Subcutaneous adipose tissue (tissue), 4 donors: ENCODE data around the gene MVB12A. TPM values are rescaled to one million over a fixed set of nuclear protein-coding genes. Genes with fewer than 3 reads are reported as not detected.

Experiments
- CTCF ChIP-seq: fragments of 450-650 bp; IDR thresholded peaks from one replicate; pipeline ENCODE4 v1.5.1; 2016; ENCODE audit warnings: low read depth, mild to moderate bottlenecking, control low read depth, antibody characterized with exemption, moderate library complexity
- total RNA-seq, 4 donors: library from RNA; depleted of rRNA; stranded (reverse); fragments of >200 nt; gene quantifications; one replicate each; pipeline ENCODE4 v1.1.0, GENCODE V29; 2016

Gene MVB12A
- total RNA-seq, 4 donors from 2014 or later = 45.6 to 61.7 (median 54.3) TPM

- TF ChIP-seq CTCF = no peak
Observed at GRCh38 chr19:17418710-17419109, 1.1 kb upstream of the MVB12A start.

- no peak for TF ChIP-seq CTCF
Observed at GRCh38 chr19:17419154-17419620, 660 bp upstream of the MVB12A start.

GRCh38 chr19:17420475-17420924 is 653 bp downstream of the MVB12A start:
- no peak for TF ChIP-seq CTCF

GRCh38 chr19:17421942-17422341 is 2.1 kb downstream of the MVB12A start:
- TF ChIP-seq CTCF = no peak

GRCh38 chr19:17423429-17424208 is 3.8 kb downstream of the MVB12A start:
- no peak for TF ChIP-seq CTCF

GRCh38 chr19:17424743-17425365 is 5.0 kb downstream of the MVB12A start:
- TF ChIP-seq CTCF = no peak

GRCh38 chr19:17429641-17430113 is 9.8 kb downstream of the MVB12A start:
- no peak for TF ChIP-seq CTCF
